Mucosa of stomach (tissue), 1 donor: ENCODE results near the gene TRRAP.
"Not testable (repeated sequence)": the region's sequence is repeated elsewhere in the genome, so short reads cannot be mapped to it uniquely, and the experiment has no call there.

Experiments
- H3K27me3 ChIP-seq: one replicate; pipeline ENCODE4 v1.7.0; 2013; ENCODE audit warnings: mild to moderate bottlenecking, low read length; ENCODE audit not compliant: control insufficient read depth, insufficient read depth
- H3K36me3 ChIP-seq: one replicate; pipeline ENCODE4 v1.7.0; 2013; ENCODE audit warnings: low read length; ENCODE audit not compliant: control insufficient read depth, insufficient read depth
- H3K4me1 ChIP-seq: one replicate; pipeline ENCODE4 v1.7.0; 2013; ENCODE audit warnings: mild to moderate bottlenecking, low read length; ENCODE audit not compliant: control insufficient read depth, insufficient read depth
- H3K4me3 ChIP-seq: one replicate; pipeline ENCODE4 v1.7.0; 2013; ENCODE audit warnings: low read length
- H3K9ac ChIP-seq: one replicate; pipeline ENCODE4 v1.7.0; 2013; ENCODE audit warnings: mild to moderate bottlenecking, low read length, moderate library complexity
- H3K9me3 ChIP-seq: one replicate; pipeline ENCODE4 v1.7.0; 2013; ENCODE audit warnings: mild to moderate bottlenecking, low read length, moderate library complexity; ENCODE audit not compliant: control insufficient read depth
- donor health status: Pancreatic carcinoma.

TRRAP gene

GRCh38 chr7:98878365-98879197 is at the start of gene TRRAP:
TSS of gene TRRAP (plus strand) at chr7:98878532. CDS start at chr7:98881151, 2,619 bp downstream.
- Histone ChIP-seq H3K4me1 (peaks cover 4% of the 10 kb centered on the region), H3K36me3 (no peaks in the 10 kb centered on the region), H3K9me3 (no peaks in the 10 kb centered on the region), H3K27me3 (no peaks in the 10 kb centered on the region), H3K4me3 (peak within 1 kb of the TSS; percentile 82), H3K9ac (peak within 1 kb of the TSS; percentile 97)

- no peaks in the 10 kb centered on the region for H3K9me3 ChIP-seq
- no peaks in the 10 kb centered on the region for H3K4me1 ChIP-seq
- H3K36me3 ChIP-seq: no peaks in the 10 kb centered on the region
- H3K27me3 ChIP-seq: peaks cover 3% of the 10 kb centered on the region
- H3K9ac ChIP-seq: no peak overlapping the region
- no peak overlapping the region for H3K4me3 ChIP-seq
These were observed 47.3 kb upstream of the TRRAP start for GRCh38 chr7:98830972-98831548.

- no peak overlapping the region for H3K9ac ChIP-seq
- H3K4me1 ChIP-seq: no peaks in the 10 kb centered on the region
- H3K36me3 ChIP-seq: no peaks in the 10 kb centered on the region
- no peaks in the 10 kb centered on the region for H3K27me3 ChIP-seq
- no peaks in the 10 kb centered on the region for H3K9me3 ChIP-seq
- no peak overlapping the region for H3K4me3 ChIP-seq
These were observed 46.6 kb upstream of the TRRAP start for GRCh38 chr7:98831641-98832221.

GRCh38 chr7:98833022-98833421 is 45.3 kb upstream of the TRRAP start:
- Histone ChIP-seq H3K9me3 (no peaks in the 10 kb centered on the region), H3K27me3 (no peaks in the 10 kb centered on the region), H3K4me1 (no peaks in the 10 kb centered on the region), H3K4me3 (no peak overlapping the region), H3K36me3 (no peaks in the 10 kb centered on the region), H3K9ac (no peak overlapping the region)

- Histone ChIP-seq H3K36me3 (no peaks in the 10 kb centered on the region), H3K27me3 (peaks cover 3% of the 10 kb centered on the region), H3K4me1 (no peaks in the 10 kb centered on the region), H3K9ac (no peak overlapping the region), H3K4me3 (no peak overlapping the region), H3K9me3 (no peaks in the 10 kb centered on the region)
These were observed 43.4 kb upstream of the TRRAP start for GRCh38 chr7:98834949-98835348.

- no peaks in the 10 kb centered on the region for H3K9me3 ChIP-seq
- H3K9ac ChIP-seq: no peak overlapping the region
- H3K4me3 ChIP-seq: no peak overlapping the region
- no peaks in the 10 kb centered on the region for H3K4me1 ChIP-seq
- H3K27me3 ChIP-seq: peaks cover 5% of the 10 kb centered on the region
- no peaks in the 10 kb centered on the region for H3K36me3 ChIP-seq
These were observed 41.3 kb upstream of the TRRAP start for GRCh38 chr7:98836811-98837629.

- no peak overlapping the region for H3K9ac ChIP-seq
These were observed 40.7 kb upstream of the TRRAP start for GRCh38 chr7:98837630-98837972.

GRCh38 chr7:98840096-98840495 is 38.2 kb upstream of the TRRAP start:
- peaks cover 5% of the 10 kb centered on the region for H3K27me3 ChIP-seq
- H3K4me3 ChIP-seq: no peak overlapping the region
- H3K36me3 ChIP-seq: no peaks in the 10 kb centered on the region
- no peak overlapping the region for H3K9ac ChIP-seq
- H3K4me1 ChIP-seq: no peaks in the 10 kb centered on the region
- H3K9me3 ChIP-seq: no peaks in the 10 kb centered on the region

More at GRCh38 chr7:98837630-98837972, 40.7 kb upstream of the TRRAP start:
- peaks cover 5% of the 10 kb centered on the region for H3K27me3 ChIP-seq
- H3K9me3 ChIP-seq: no peaks in the 10 kb centered on the region
- H3K4me1 ChIP-seq: no peaks in the 10 kb centered on the region
- no peak overlapping the region for H3K4me3 ChIP-seq
- H3K36me3 ChIP-seq: no peaks in the 10 kb centered on the region

- Histone ChIP-seq H3K4me3 (no peak overlapping the region), H3K27me3 (peaks cover 5% of the 10 kb centered on the region), H3K9me3 (no peaks in the 10 kb centered on the region), H3K4me1 (no peaks in the 10 kb centered on the region), H3K36me3 (no peaks in the 10 kb centered on the region), H3K9ac (no peak overlapping the region)
These were observed 37.6 kb upstream of the TRRAP start for GRCh38 chr7:98840722-98841121.

GRCh38 chr7:98841179-98841997 is 36.9 kb upstream of the TRRAP start:
- Histone ChIP-seq H3K9me3 (no peaks in the 10 kb centered on the region), H3K36me3 (no peaks in the 10 kb centered on the region), H3K4me3 (no peak overlapping the region), H3K9ac (no peak overlapping the region), H3K4me1 (no peaks in the 10 kb centered on the region), H3K27me3 (peaks cover 5% of the 10 kb centered on the region)

GRCh38 chr7:98842552-98842951 is 35.8 kb upstream of the TRRAP start:
- H3K36me3 ChIP-seq, H3K4me3 ChIP-seq, H3K4me1 ChIP-seq, H3K9ac ChIP-seq, H3K27me3 ChIP-seq, H3K9me3 ChIP-seq: not testable (repeated sequence)
